ENCODE measurements around the gene HLA-G. TPM values are rescaled to one million over a fixed set of nuclear protein-coding genes. Genes with fewer than 3 reads are reported as not detected.
"Not testable (repeated sequence)": the region's sequence is repeated elsewhere in the genome, so short reads cannot be mapped to it uniquely, and the experiment has no call there.

HLA-G gene
- total and polyA plus RNA-seq, 2 of the 4 experiments (the other 2 are of a cell fraction) = not detected

DNA sequence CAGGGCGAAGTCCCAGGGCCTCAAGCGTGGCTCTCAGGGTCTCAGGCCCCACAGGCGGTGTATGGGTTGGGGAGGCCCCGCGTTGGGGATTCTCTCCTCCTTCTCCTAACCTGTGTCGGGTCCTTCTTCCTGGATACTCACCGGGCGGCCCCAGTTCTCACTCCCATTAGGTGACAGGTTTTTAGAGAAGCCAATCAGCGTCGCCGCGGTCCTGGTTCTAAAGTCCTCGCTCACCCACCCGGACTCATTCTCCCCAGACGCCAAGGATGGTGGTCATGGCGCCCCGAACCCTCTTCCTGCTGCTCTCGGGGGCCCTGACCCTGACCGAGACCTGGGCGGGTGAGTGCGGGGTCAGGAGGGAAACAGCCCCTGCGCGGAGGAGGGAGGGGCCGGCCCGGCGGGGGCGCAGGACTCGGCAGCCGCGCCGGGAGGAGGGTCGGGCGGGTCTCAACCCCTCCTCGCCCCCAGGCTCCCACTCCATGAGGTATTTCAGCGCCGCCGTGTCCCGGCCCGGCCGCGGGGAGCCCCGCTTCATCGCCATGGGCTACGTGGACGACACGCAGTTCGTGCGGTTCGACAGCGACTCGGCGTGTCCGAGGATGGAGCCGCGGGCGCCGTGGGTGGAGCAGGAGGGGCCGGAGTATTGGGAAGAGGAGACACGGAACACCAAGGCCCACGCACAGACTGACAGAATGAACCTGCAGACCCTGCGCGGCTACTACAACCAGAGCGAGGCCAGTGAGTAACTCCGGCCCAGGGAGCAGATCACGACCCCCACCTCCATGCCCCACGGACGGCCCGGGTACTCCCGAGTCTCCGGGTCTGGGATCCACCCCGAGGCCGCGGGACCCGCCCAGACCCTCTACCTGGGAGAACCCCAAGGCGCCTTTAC lies at the start of gene HLA-G (continued):
- TF ChIP-seq CEBPB (IDR thresholded peaks at IDR 0.05; ENCODE audit: low read depth, low read length) (no peak), MAFK (IDR thresholded peaks at IDR 0.05; ENCODE audit: low read depth, low read length) (no peak), RFX5 (IDR thresholded peaks at IDR 0.05; ENCODE audit: low read depth, low read length) (no peak)

DNA sequence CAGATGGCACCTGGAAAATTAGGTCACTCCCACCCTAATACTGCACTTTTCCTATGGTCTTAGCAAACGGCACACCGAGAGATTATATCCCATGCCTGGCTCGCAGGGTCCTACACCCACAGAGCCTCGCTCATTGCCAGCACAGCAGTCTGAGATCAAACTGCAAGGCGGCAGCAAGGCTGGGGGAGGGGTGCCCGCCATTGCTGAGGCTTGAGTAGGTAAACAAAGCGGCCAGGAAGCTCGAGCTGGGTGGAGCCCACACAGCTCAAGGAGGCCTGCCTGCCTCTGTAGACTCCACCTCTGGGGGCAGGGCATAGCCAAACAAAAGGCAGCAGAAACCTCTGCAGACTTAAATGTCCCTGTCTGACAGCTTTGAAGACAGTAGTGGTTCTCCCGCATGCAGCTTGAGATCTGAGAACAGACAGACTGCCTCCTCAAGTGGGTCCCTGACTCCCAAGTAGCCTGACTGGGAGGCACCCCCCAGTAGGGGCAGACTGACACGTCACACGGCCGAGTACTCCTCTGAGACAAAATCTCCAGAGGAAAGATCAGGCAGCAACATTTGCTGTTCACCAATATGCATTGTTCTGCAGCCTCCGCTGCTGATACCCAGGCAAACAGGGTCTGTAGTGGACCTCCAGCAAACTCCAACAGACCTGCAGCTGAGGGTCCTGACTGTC lies 47.5 kb upstream of the HLA-G start:
- H4K91ac ChIP-seq (ENCODE audit: insufficient read depth, low read depth, low read length); H3K9me1 ChIP-seq (ENCODE audit: insufficient read depth, low read length); H4K5ac ChIP-seq (ENCODE audit: low read depth, low read length); dilution Hi-C loops (cut with HindIII; ENCODE audit: low sequenced_read_pairs, unreplicated experiment); H2BK5ac ChIP-seq (ENCODE audit: low read depth, low read length, poor library complexity, severe bottlenecking); H2BK20ac ChIP-seq (ENCODE audit: low read depth, low read length); H2BK120ac ChIP-seq (ENCODE audit: low read depth, low read length); H3K18ac ChIP-seq (ENCODE audit: low read depth, low read length); DNase-seq; BruUV-seq (replicated peaks); POLR2A ChIA-PET (ENCODE audit: unreplicated experiment); H3K27me3 ChIP-seq (ENCODE audit: control insufficient read depth, insufficient read depth, low read length); H3K4me3 ChIP-seq (ENCODE audit: insufficient read depth, low read depth, low read length); H2AK5ac ChIP-seq (ENCODE audit: low read depth, low read length); in situ Hi-C loops (cut with MboI; ENCODE audit: low sequenced_read_pairs); H3K23ac ChIP-seq (ENCODE audit: low read depth, low read length); H2AFZ ChIP-seq (replicated peaks; ENCODE audit: low read length, poor library complexity); H2BK15ac ChIP-seq (ENCODE audit: low read depth, low read length); H4K8ac ChIP-seq (ENCODE audit: low read depth in 2 of 2, low read length in 2 of 2); H3K36me3 ChIP-seq (ENCODE audit: control insufficient read depth, insufficient read depth, low read length); H3K4me2 ChIP-seq (ENCODE audit: low read depth, low read length); H3K4me1 ChIP-seq (ENCODE audit: control insufficient read depth, insufficient read depth, low read length); H3K4ac ChIP-seq (ENCODE audit: low read depth, low read length); H3K14ac ChIP-seq (replicated peaks; ENCODE audit: low read depth, low read length); H3K56ac ChIP-seq (ENCODE audit: extremely low read depth, insufficient read depth, low read length); H3K9ac ChIP-seq (ENCODE audit: low read depth, low read length); H3K9me3 ChIP-seq (ENCODE audit: control insufficient read depth, insufficient read depth, low read length); H3K79me1 ChIP-seq (ENCODE audit: low read depth in 1 of 2, low read length in 2 of 2); H4K20me1 ChIP-seq (ENCODE audit: insufficient read depth, low read length); H3K27ac ChIP-seq (ENCODE audit: insufficient read depth, low read length); ATAC-seq (ENCODE audit: low read depth); CTCF ChIA-PET; H2AK9ac ChIP-seq (replicated peaks; ENCODE audit: low read depth, low read length, poor library complexity); intact Hi-C loops (cut with micrococcal nuclease): not testable (repeated sequence)
- WGBS, 2 experiments (ENCODE audit: extremely low coverage in 2 of 2, insufficient read length in 1 of 2) = 45% methylated on average over 5 of the region's 13 CpGs; no CpG with 5 or more reads in 1 of the 2 experiments

Measured in IMR-90 (cell line).